Bronchial epithelial cell (primary cell): ENCODE data around the gene SNCAIP. TPM values are rescaled to one million over a fixed set of nuclear protein-coding genes. Genes with fewer than 3 reads are reported as not detected.
A peak's percentile ranks its signal among the peaks of the same experiment; 100 is the strongest.
"Not testable (repeated sequence)": the region's sequence is repeated elsewhere in the genome, so short reads cannot be mapped to it uniquely, and the experiment has no call there.

Experiments
- DNase-seq: peaks from one replicate; pipeline ENCODE4 v3.0.0-alpha.2; 2010; ENCODE audit warnings: low read depth
- FAIRE-seq: peaks from 2 replicates; lab custom pipeline; 2011; peaks lifted over from hg19 to GRCh38; lab: Jason Lieb, UNC
- H3K27me3 ChIP-seq: 2 replicates; pipeline ENCODE4 v1.5.1; 2011; ENCODE audit warnings: low read length; ENCODE audit not compliant: control insufficient read depth, insufficient read depth
- H3K36me3 ChIP-seq: 2 replicates; pipeline ENCODE4 v1.5.1; 2011; ENCODE audit warnings: low read length; ENCODE audit not compliant: control insufficient read depth, insufficient read depth
- H3K4me3 ChIP-seq: 2 replicates; pipeline ENCODE4 v1.5.1; 2011; ENCODE audit warnings: mild to moderate bottlenecking, low read depth, low read length, control low read depth
- CTCF ChIP-seq: IDR thresholded peaks from 2 replicates; pipeline ENCODE4 v1.5.1; 2011; ENCODE audit warnings: mild to moderate bottlenecking, moderate library complexity, low read length, control low read depth, inconsistent platforms; ENCODE audit not compliant: insufficient read depth, severe bottlenecking
- total RNA-seq: library from RNA; depleted of rRNA; stranded (reverse); fragments of >200 nt; gene quantifications from 2 replicates; pipeline ENCODE4 v1.2.1, GENCODE V29; 2014

The SNCAIP gene
- total RNA-seq, 1 donor from 2014 or later: 0.26 TPM

- DNase-seq (no peak), FAIRE-seq (no peak)
- no peaks in the 10 kb centered on the region for H3K36me3 ChIP-seq
- H3K4me3 ChIP-seq: no peak overlapping the region
- H3K27me3 ChIP-seq: no peaks in the 10 kb centered on the region
- TF ChIP-seq CTCF: no peak
Measured at GRCh38 chr5:122473941-122474340, 161.9 kb downstream of the SNCAIP start.

GRCh38 chr5:122478741-122479442 lies 166.9 kb downstream of the SNCAIP start:
- peak; percentile 99 for DNase-seq

GRCh38 chr5:122480146-122480545 lies 168.1 kb downstream of the SNCAIP start:
- no peak for TF ChIP-seq CTCF

More at GRCh38 chr5:122478741-122479442, 166.9 kb downstream of the SNCAIP start:
- FAIRE-seq: no peak
- Histone ChIP-seq H3K27me3 (no peaks in the 10 kb centered on the region), H3K36me3 (no peaks in the 10 kb centered on the region), H3K4me3 (no peak overlapping the region)
- TF ChIP-seq CTCF: no peak

GRCh38 chr5:122484103-122484502 lies 172.1 kb downstream of the SNCAIP start:
- no peaks in the 10 kb centered on the region for H3K36me3 ChIP-seq
- no peaks in the 10 kb centered on the region for H3K27me3 ChIP-seq
- DNase-seq (no peak), FAIRE-seq (no peak)
- H3K4me3 ChIP-seq: no peak overlapping the region
- no peak for TF ChIP-seq CTCF

More at GRCh38 chr5:122480146-122480545, 168.1 kb downstream of the SNCAIP start:
- FAIRE-seq (no peak), DNase-seq (peak; percentile 58)
- H3K36me3 ChIP-seq: no peaks in the 10 kb centered on the region
- H3K4me3 ChIP-seq: no peak overlapping the region
- H3K27me3 ChIP-seq: no peaks in the 10 kb centered on the region

- no peak overlapping the region for H3K4me3 ChIP-seq
- no peaks in the 10 kb centered on the region for H3K36me3 ChIP-seq
- H3K27me3 ChIP-seq: no peaks in the 10 kb centered on the region
- DNase-seq (no peak), FAIRE-seq (no peak)
- TF ChIP-seq CTCF: no peak
Measured at GRCh38 chr5:122485226-122485625, 173.2 kb downstream of the SNCAIP start.

GRCh38 chr5:122486616-122487015 lies 174.6 kb downstream of the SNCAIP start:
- H3K27me3 ChIP-seq, H3K36me3 ChIP-seq, DNase-seq, FAIRE-seq, H3K4me3 ChIP-seq: not testable (repeated sequence)
